Lung (tissue), 12 donors: Measurements from ENCODE around the gene KIFC1. TPM values are rescaled to one million over a fixed set of nuclear protein-coding genes. Genes with fewer than 3 reads are reported as not detected.

Experiments
- ATAC-seq: fragments of 200-7000 bp; cut with Tn5 transposase; one replicate; pipeline ENCODE4 v1.9.1; 2020; ENCODE audit warnings: moderate number of reproducible peaks; ENCODE audit not compliant: insufficient read depth, low FRiP score
- DNase-seq, 3 donors: peaks; one replicate each; pipeline ENCODE4 v3.0.0-alpha.2; 2013 to 2017
- H3K27ac ChIP-seq, 2 donors: one replicate each; pipeline ENCODE4 v1.5.1; 2013; ENCODE audit warnings: mild to moderate bottlenecking in 2 of 2, moderate library complexity in 2 of 2, control low read depth in 1 of 2, inconsistent platforms in 1 of 2, low read depth in 1 of 2, low read length in 1 of 2
- H3K27me3 ChIP-seq, 3 donors: one replicate each; pipeline ENCODE4 v1.5.1; 2013; ENCODE audit warnings: low read length in 2 of 3; ENCODE audit not compliant: control insufficient read depth in 3 of 3, insufficient read depth in 3 of 3
- H3K36me3 ChIP-seq, 4 donors: one replicate each; pipeline ENCODE4 v1.5.1; 2013; ENCODE audit warnings: low read length in 4 of 4, mild to moderate bottlenecking in 1 of 4, moderate library complexity in 1 of 4; ENCODE audit not compliant: control insufficient read depth in 4 of 4, insufficient read depth in 4 of 4
- H3K4me1 ChIP-seq, 5 donors: one replicate each; pipeline ENCODE4 v1.5.1; 2013; ENCODE audit warnings: low read length in 5 of 5, mild to moderate bottlenecking in 2 of 5, moderate library complexity in 1 of 5; ENCODE audit not compliant: control insufficient read depth in 5 of 5, insufficient read depth in 5 of 5
- H3K4me3 ChIP-seq: one replicate; pipeline ENCODE4 v1.5.1; 2013; ENCODE audit warnings: mild to moderate bottlenecking, control low read depth, moderate library complexity
- H3K9ac ChIP-seq, 2 donors: one replicate each; pipeline ENCODE4 v1.5.1; 2013; ENCODE audit warnings: low read length in 2 of 2, control low read depth in 1 of 2; ENCODE audit not compliant: insufficient read depth in 1 of 2
- H3K9me3 ChIP-seq, 4 donors: one replicate each; pipeline ENCODE4 v1.5.1; 2013; ENCODE audit warnings: low read length in 3 of 4, mild to moderate bottlenecking in 1 of 4, moderate library complexity in 1 of 4; ENCODE audit not compliant: control insufficient read depth in 4 of 4, insufficient read depth in 3 of 4
- WGBS, 2 donors: extraction: QIAGEN DNeasy Blood & Tissue Kit; methylation state at CpG; one replicate each; pipeline ENCODE4 v1.1.7; 2013; 5-methylcytosine and 5-hydroxymethylcytosine counted together
- polyA plus RNA-seq, 2 donors: library from polyadenylated mRNA; stranded (reverse); fragments of 200-250 nt; gene quantifications; one replicate each; pipeline ENCODE4 v1.2.1, GENCODE V29; 2013
- total RNA-seq, 2 donors: library from RNA; depleted of rRNA in 1 of 2; stranded (reverse); fragments of >200 nt in 1 of 2; gene quantifications; one replicate each; pipeline ENCODE4 v1.2.1, GENCODE V29; 2014 to 2021
- TF ChIP-seq, protein P1 (sequence below): IDR thresholded peaks from 2 replicates; pipeline ENCODE4 v1.5.1; 2012; ENCODE audit warnings: mild to moderate bottlenecking; ENCODE audit errors: control extremely low read depth, extremely low read depth
- donor health status: control.
- donor health status: control.
- donor health status: Bipolar disorder and iron deficiency.
- donor health status: healthy.
- donor health status: DM: yes; HTN: yes; CAD: no.

The KIFC1 gene
- total and polyA plus RNA-seq, 4 donors: 2.1 to 4.4 (median 2.6) TPM

DNA sequence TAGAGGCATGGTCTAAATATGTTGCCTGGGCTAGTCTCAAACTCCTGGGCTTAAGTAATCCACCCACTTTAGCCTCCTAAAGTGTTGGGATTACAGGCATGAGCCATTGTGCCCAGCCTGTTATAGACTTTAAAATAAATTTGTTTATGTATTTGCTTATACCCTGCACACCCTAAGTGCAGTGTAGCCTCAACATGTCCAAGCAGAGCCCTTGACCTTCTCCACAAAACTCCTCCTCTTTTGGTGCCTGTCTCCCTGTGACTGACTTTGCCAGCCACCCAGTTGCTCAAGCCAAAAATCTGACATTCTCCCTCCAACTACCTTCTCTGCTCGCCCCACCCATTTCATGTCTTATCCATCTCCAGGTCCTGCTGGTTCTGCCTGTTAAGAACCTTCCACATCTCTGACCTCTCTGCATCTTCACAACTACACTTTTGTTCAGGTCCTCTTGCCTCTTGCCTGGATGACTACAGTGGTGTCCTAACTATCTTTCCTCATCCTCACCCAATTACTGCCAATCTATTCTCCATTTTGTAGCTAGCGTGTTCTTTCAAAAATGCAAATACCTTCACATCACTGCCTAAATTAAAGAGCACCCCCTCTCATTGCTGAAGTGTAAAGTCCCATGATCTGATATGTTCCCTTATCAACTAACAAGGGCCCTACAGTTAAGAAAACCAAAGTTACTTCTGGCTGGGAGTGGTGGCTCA lies 11.2 kb upstream of the KIFC1 start:
- Histone ChIP-seq H3K9ac (no peak overlapping the region), H3K36me3 (no peaks in the 10 kb centered on the region), H3K4me3 (no peak overlapping the region), H3K27me3 (no peaks in the 10 kb centered on the region), H3K4me1 (peaks cover 0 to 5% (median 0%) of the 10 kb centered on the region in 5 donors), H3K27ac (no peak overlapping the region), H3K9me3 (no peaks in the 10 kb centered on the region)
- TF ChIP-seq, protein P1, sequence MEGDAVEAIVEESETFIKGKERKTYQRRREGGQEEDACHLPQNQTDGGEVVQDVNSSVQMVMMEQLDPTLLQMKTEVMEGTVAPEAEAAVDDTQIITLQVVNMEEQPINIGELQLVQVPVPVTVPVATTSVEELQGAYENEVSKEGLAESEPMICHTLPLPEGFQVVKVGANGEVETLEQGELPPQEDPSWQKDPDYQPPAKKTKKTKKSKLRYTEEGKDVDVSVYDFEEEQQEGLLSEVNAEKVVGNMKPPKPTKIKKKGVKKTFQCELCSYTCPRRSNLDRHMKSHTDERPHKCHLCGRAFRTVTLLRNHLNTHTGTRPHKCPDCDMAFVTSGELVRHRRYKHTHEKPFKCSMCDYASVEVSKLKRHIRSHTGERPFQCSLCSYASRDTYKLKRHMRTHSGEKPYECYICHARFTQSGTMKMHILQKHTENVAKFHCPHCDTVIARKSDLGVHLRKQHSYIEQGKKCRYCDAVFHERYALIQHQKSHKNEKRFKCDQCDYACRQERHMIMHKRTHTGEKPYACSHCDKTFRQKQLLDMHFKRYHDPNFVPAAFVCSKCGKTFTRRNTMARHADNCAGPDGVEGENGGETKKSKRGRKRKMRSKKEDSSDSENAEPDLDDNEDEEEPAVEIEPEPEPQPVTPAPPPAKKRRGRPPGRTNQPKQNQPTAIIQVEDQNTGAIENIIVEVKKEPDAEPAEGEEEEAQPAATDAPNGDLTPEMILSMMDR: no peak
- DNase-seq: no peak
- no peak for ATAC-seq
- WGBS, 2 donors: 89 to 93% methylated on average over 2 of the region's 2 CpGs

DNA sequence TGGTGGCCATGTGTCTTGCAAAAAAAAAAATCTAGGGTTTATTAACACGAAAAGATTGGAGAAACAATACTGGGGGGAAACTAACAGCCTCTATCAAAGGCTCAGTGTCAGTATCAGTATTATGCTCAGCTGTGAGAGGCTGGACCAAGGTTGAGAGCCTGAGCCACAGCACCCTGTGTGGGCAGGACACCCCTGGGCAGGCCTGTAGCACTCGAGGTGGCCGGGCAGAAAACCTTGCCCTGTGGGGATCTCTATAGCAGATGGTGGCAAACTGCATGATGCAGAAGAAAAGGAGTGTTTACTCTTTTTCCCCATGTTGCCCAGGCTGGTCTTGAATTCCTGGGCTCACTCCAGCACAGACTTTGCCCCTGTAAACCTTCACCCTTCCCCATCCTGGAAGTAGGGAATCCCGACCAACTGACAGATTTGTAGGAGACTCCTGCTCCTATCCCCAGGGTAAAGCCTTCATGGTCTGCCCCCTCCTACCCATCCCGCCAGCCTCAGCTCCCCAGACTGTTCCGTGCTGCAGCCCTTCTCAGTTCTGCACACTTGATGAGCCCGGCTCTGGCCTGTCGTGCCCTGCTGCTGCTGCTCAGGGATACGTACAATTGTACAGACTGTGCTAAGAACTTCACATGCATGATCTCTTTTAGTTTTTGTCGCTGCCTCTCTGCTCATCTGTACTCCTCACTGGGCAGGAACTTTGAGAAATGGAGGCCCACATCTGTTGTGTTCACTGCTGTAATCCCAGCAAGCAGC lies 8.0 kb upstream of the KIFC1 start:
- Histone ChIP-seq H3K36me3 (no peaks in the 10 kb centered on the region), H3K9me3 (no peaks in the 10 kb centered on the region), H3K27me3 (no peaks in the 10 kb centered on the region), H3K4me1 (no peaks in the 10 kb centered on the region), H3K9ac (no peak overlapping the region), H3K27ac (no peak overlapping the region), H3K4me3 (no peak overlapping the region)
- DNase-seq (no peak), ATAC-seq (no peak)
- TF ChIP-seq, protein P1: no peak
- 77 to 89% methylated on average over 10 of the region's 10 CpGs for WGBS, 2 donors

DNA sequence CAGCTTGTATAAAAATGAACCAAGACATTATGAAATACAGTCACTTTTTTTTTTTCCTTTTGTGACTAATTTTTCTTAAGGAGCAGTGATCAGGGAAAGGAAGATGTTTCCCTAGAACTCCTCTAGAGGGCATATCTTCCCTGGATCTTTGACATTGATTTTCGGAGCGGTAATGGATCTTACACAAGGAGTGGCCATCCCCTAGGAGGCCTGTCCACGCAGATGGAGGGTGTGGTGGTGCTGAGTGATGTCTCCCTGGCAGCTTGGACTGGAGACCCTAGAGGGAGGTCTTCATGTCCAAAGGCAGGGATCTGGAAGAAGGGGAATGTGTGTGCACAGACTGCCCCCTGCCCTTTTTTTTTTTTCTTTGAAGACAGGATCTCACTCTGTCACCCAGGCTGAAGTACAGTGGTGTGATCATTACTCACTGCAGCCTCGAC lies 7.0 kb upstream of the KIFC1 start:
- Histone ChIP-seq H3K4me1 (no peaks in the 10 kb centered on the region), H3K36me3 (no peaks in the 10 kb centered on the region), H3K4me3 (no peak overlapping the region), H3K27me3 (no peaks in the 10 kb centered on the region), H3K27ac (no peak overlapping the region), H3K9ac (no peak overlapping the region), H3K9me3 (no peaks in the 10 kb centered on the region)
- DNase-seq (peak in 1 of 3 donors; percentile 37), ATAC-seq (no peak)
- TF ChIP-seq, protein P1: no peak
- WGBS, 2 donors: 43 to 62% methylated on average over 4 of the region's 4 CpGs
